CD4-positive, alpha-beta T cell (primary cell): ENCODE data around the gene DHRSX. TPM values are rescaled to one million over a fixed set of nuclear protein-coding genes. Genes with fewer than 3 reads are reported as not detected.

Experiments
- ATAC-seq: fragments of 200-7000 bp; cut with Tn5 transposase; one replicate; pipeline ENCODE4 v1.10.0; 2022; ENCODE audit warnings: mild to moderate bottlenecking; ENCODE audit not compliant: poor library complexity
- CTCF ChIA-PET: fragments of 350-600 bp; sonication (Branson Sonifier 250); formaldehyde crosslinking; loops from one replicate; lab custom pipeline; 2021; ENCODE audit warnings: antibody characterized with exemption, inconsistent platforms; lab: Charles Lee
- POLR2A ChIA-PET: fragments of 350-600 bp; sonication (Branson Sonifier 250); formaldehyde crosslinking; loops from one replicate; lab custom pipeline; 2021; ENCODE audit warnings: antibody characterized with exemption, inconsistent platforms; lab: Charles Lee
- DNase-seq, 14 experiments: peaks; one replicate each; pipeline ENCODE4 v3.0.0-alpha.2; 2013 to 2020; ENCODE audit warnings: mixed read lengths in 2 of 14
- H3K27ac ChIP-seq, 2 donors: one replicate each; pipeline versions ENCODE4 v1.5.1 to v1.7.0; 2013; ENCODE audit warnings: low read length in 2 of 2, low read depth in 1 of 2, mild to moderate bottlenecking in 1 of 2
- H3K27me3 ChIP-seq, 2 experiments: 1 replicate in 1 of 2; 2 replicates in 1 of 2; pipeline versions ENCODE4 v1.6.1 to v1.7.0; 2013; ENCODE audit warnings: low read length in 2 of 2, control low read depth in 1 of 2, mild to moderate bottlenecking in 1 of 2, moderate library complexity in 1 of 2; ENCODE audit not compliant: insufficient read depth in 2 of 2, control insufficient read depth in 1 of 2
- H3K36me3 ChIP-seq: one replicate; pipeline ENCODE4 v1.6.1; 2013; ENCODE audit warnings: low read length, control low read depth; ENCODE audit not compliant: insufficient read depth
- H3K4me1 ChIP-seq: one replicate; pipeline ENCODE4 v1.6.1; 2013; ENCODE audit warnings: low read length, control low read depth; ENCODE audit not compliant: insufficient read depth
- H3K4me3 ChIP-seq: one replicate; pipeline ENCODE4 v1.5.1; 2013; ENCODE audit warnings: mild to moderate bottlenecking, low read length, moderate library complexity
- H3K9me3 ChIP-seq, 2 experiments: 1 replicate in 1 of 2; 2 replicates in 1 of 2; pipeline versions ENCODE4 v1.6.1 to v1.7.0; 2013; ENCODE audit warnings: low read length in 2 of 2, mild to moderate bottlenecking in 2 of 2, control low read depth in 1 of 2, moderate library complexity in 1 of 2; ENCODE audit not compliant: control insufficient read depth in 1 of 2, insufficient read depth in 1 of 2
- H3K27ac Mint-ChIP-seq: one replicate; pipeline ENCODE4 v1.8.0; 2020; ENCODE audit warnings: mixed read lengths
- H3K27me3 Mint-ChIP-seq: one replicate; pipeline ENCODE4 v1.8.0; 2021; ENCODE audit warnings: mixed read lengths
- H3K36me3 Mint-ChIP-seq: one replicate; pipeline ENCODE4 v1.8.0; 2021; ENCODE audit warnings: low read depth, mixed read lengths
- H3K4me1 Mint-ChIP-seq: one replicate; pipeline ENCODE4 v1.8.0; 2021; ENCODE audit warnings: low read depth, mixed read lengths
- H3K4me3 Mint-ChIP-seq: one replicate; pipeline ENCODE4 v1.8.0; 2020; ENCODE audit warnings: mild to moderate bottlenecking, mixed read lengths
- H3K9me3 Mint-ChIP-seq: one replicate; pipeline ENCODE4 v1.8.0; 2020; ENCODE audit warnings: mixed read lengths
- intact Hi-C, 2 experiments: fragments of 100-400 bp; cut with DNase I in 1 of 2; cut with micrococcal nuclease in 1 of 2; formaldehyde crosslinking; loops; one replicate each; pipeline versions ENCODE4 v1.15.1 to v1.9.0; 2023 to 2025; cut with DNase I, micrococcal nuclease
- total RNA-seq, 174 experiments: library from RNA in 2 of 174; stranded (reverse) in 2 of 174; gene quantifications; one replicate each; pipeline ENCODE4 v1.2.3 and lab custom pipeline; 2021 to 2026
- TF ChIP-seq, protein P1 (sequence below): fragments of 200-600 bp; IDR thresholded peaks from one replicate; pipeline ENCODE4 v1.8.0; 2022; ENCODE audit warnings: antibody characterized with exemption, mild to moderate bottlenecking

The DHRSX gene
- total RNA-seq, 2 experiments from 2014 or later: 12.1 to 13.9 TPM

DNA sequence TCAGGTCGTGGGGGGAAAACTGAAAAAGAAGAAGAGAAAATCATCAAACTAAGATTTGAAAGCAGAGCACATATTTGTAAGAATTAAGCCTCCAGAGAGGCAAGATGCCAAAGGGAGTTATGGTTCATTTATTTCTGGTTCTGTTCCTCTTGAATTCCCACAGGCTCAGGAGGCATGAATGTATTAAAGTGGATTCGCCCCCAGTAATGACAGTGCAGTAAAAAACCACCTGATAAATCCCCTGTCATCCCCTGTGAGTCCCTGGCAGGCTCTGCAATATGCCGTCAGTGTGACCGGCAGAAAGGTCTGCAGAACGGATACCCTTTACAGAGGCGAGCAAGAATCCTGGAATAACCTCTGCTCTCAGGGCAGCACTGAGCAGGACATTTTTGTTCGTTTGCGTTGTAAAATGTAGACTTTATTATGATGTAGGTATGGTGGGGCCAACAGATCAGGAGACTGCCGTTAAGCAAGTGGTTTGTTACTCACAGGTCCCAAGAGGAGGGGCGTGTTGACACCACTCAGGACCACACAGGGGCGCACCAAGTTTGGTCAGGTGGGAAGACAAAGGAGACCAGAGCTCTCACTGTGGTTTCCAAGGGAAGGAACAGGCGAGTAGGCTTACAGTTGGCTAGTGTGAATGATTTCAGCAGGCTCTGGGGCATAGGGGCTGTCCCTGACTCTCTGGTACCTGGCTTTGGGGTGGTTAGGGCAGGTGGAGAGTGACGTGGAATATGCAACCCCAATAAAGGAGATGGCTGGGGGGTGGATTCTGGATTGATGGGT is 75.3 kb downstream of the DHRSX start:
- H3K4me3 ChIP-seq: no peak overlapping the region
- H3K36me3 ChIP-seq: peaks cover 7% of the 10 kb centered on the region
- Mint-ChIP-seq H3K27ac (no peak overlapping the region), H3K4me3 (no peak overlapping the region), H3K27me3 (no peaks in the 10 kb centered on the region), H3K9me3 (peaks cover 11% of the 10 kb centered on the region), H3K4me1 (no peaks in the 10 kb centered on the region), H3K36me3 (peaks cover 88% of the 10 kb centered on the region)
- no peaks in the 10 kb centered on the region for H3K9me3 ChIP-seq
- H3K4me1 ChIP-seq: no peaks in the 10 kb centered on the region
- intact Hi-C loops: no loop called here
- CTCF ChIA-PET: no interaction called here
- TF ChIP-seq, protein P1, sequence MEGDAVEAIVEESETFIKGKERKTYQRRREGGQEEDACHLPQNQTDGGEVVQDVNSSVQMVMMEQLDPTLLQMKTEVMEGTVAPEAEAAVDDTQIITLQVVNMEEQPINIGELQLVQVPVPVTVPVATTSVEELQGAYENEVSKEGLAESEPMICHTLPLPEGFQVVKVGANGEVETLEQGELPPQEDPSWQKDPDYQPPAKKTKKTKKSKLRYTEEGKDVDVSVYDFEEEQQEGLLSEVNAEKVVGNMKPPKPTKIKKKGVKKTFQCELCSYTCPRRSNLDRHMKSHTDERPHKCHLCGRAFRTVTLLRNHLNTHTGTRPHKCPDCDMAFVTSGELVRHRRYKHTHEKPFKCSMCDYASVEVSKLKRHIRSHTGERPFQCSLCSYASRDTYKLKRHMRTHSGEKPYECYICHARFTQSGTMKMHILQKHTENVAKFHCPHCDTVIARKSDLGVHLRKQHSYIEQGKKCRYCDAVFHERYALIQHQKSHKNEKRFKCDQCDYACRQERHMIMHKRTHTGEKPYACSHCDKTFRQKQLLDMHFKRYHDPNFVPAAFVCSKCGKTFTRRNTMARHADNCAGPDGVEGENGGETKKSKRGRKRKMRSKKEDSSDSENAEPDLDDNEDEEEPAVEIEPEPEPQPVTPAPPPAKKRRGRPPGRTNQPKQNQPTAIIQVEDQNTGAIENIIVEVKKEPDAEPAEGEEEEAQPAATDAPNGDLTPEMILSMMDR: no peak
- H3K27ac ChIP-seq: no peak overlapping the region
- no peaks in the 10 kb centered on the region for H3K27me3 ChIP-seq
- ATAC-seq (no peak), DNase-seq (no peak)
- POLR2A ChIA-PET: no interaction called here

DNA sequence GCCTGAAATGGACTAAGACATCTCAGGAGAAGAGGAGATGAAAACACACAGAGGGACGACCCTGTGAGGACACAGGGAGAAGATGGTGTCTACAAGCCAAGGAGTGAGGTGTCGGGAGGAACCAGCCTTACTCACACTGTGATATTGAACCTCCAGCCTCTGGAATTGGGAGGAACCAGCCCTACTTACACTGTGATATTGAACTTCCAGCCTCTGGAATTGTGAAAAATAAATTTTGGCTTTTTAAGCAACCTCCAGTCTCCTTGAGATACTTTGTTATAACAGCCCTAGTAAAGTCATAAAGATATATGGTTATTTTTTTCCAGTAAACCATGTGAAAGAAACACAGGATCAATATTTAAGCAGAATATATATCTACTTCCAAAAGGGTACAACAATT is 76.5 kb downstream of the DHRSX start:
- CTCF ChIA-PET: no interaction called here
- Histone ChIP-seq H3K36me3 (peaks cover 7% of the 10 kb centered on the region), H3K27me3 (no peaks in the 10 kb centered on the region), H3K4me1 (no peaks in the 10 kb centered on the region), H3K4me3 (no peak overlapping the region), H3K9me3 (peaks cover 0 to 4% of the 10 kb centered on the region in 2 experiments), H3K27ac (no peak overlapping the region)
- Mint-ChIP-seq H3K36me3 (peaks cover 79% of the 10 kb centered on the region), H3K4me1 (no peaks in the 10 kb centered on the region), H3K9me3 (peaks cover 7% of the 10 kb centered on the region), H3K4me3 (no peak overlapping the region), H3K27me3 (no peaks in the 10 kb centered on the region), H3K27ac (no peak overlapping the region)
- POLR2A ChIA-PET: no interaction called here
- DNase-seq: no peak
- ATAC-seq: no peak
- intact Hi-C loops: no loop called here
- TF ChIP-seq, protein P1: no peak

DNA sequence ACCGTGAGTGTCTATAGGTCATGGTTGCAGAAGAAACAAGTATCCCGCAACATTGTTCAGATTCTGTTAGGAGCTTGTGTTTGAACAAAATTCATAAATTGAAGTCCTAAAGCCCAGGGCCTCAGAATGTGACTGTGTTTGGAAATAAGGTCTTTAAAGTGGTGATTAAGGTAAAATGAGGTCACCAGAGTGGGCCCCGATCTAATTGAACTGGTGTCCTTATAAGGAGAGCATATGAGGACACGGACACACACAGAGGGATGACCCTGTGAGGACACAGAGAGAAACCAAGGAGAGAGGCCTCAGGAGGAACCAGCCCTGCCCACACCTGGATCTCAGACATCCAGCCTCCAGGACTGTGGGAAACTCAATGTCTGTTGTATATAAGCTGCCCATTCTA is 76.9 kb downstream of the DHRSX start:
- Mint-ChIP-seq H3K4me3 (no peak overlapping the region), H3K4me1 (no peaks in the 10 kb centered on the region), H3K9me3 (peaks cover 7% of the 10 kb centered on the region), H3K27ac (no peak overlapping the region), H3K27me3 (no peaks in the 10 kb centered on the region), H3K36me3 (peaks cover 77% of the 10 kb centered on the region)
- intact Hi-C loops: no loop called here
- TF ChIP-seq, protein P1: no peak
- Histone ChIP-seq H3K27ac (no peak overlapping the region), H3K36me3 (peaks cover 10% of the 10 kb centered on the region), H3K27me3 (no peaks in the 10 kb centered on the region), H3K4me1 (no peaks in the 10 kb centered on the region), H3K9me3 (peaks cover 0 to 4% of the 10 kb centered on the region in 2 experiments), H3K4me3 (no peak overlapping the region)
- DNase-seq: no peak
- ChIA-PET CTCF (no interaction called here), POLR2A (no interaction called here)
- no peak for ATAC-seq
